ENCODE measurements around the gene IGFBP1.
"Not testable (repeated sequence)": the region's sequence is repeated elsewhere in the genome, so short reads cannot be mapped to it uniquely, and the experiment has no call there.

IGFBP1 gene

GRCh38 chr7:45888185-45888992, at the start of gene IGFBP1:
IGFBP1 (plus strand) TSS chr7:45888488; CDS start chr7:45888653, 165 bp downstream.
- Histone ChIP-seq H3K4me1 (no peaks in the 10 kb centered on the region), H3K4me3 (no peak within 1 kb of the TSS), H3K27me3 (ENCODE audit: low read depth) (peaks cover 10% of the 10 kb centered on the region), H3K36me3 (replicated peaks) (no peaks in the 10 kb centered on the region), H3K9me3 (no peaks in the 10 kb centered on the region)
- in situ Hi-C loops (cut with MboI; ENCODE audit: low sequenced_read_pairs), result no loop called here
- no peak for DNase-seq (ENCODE audit: low spot score in 2 of 2)

- in situ Hi-C loops (cut with MboI; ENCODE audit: low sequenced_read_pairs); DNase-seq (ENCODE audit: low spot score in 2 of 2): not testable (repeated sequence)
Measured at GRCh38 chr7:45838852-45839251, 49.4 kb upstream of the IGFBP1 start.

GRCh38 chr7:45841926-45842717, 46.2 kb upstream of the IGFBP1 start:
- H3K27me3 ChIP-seq (ENCODE audit: low read depth); H3K36me3 ChIP-seq (replicated peaks); H3K4me3 ChIP-seq; H3K9me3 ChIP-seq; DNase-seq (ENCODE audit: low spot score in 2 of 2); in situ Hi-C loops (cut with MboI; ENCODE audit: low sequenced_read_pairs); H3K4me1 ChIP-seq: not testable (repeated sequence)

More at GRCh38 chr7:45838852-45839251, 49.4 kb upstream of the IGFBP1 start:
- H3K36me3 ChIP-seq (replicated peaks); H3K27me3 ChIP-seq (ENCODE audit: low read depth); H3K4me1 ChIP-seq; H3K4me3 ChIP-seq; H3K9me3 ChIP-seq: not testable (repeated sequence)

- H3K9me3 ChIP-seq; H3K36me3 ChIP-seq (replicated peaks); H3K4me3 ChIP-seq; DNase-seq (ENCODE audit: low spot score in 2 of 2); in situ Hi-C loops (cut with MboI; ENCODE audit: low sequenced_read_pairs); H3K4me1 ChIP-seq; H3K27me3 ChIP-seq (ENCODE audit: low read depth): not testable (repeated sequence)
Measured at GRCh38 chr7:45846536-45846935, 41.8 kb upstream of the IGFBP1 start.

GRCh38 chr7:45848734-45849133, 39.6 kb upstream of the IGFBP1 start:
- H3K27me3 ChIP-seq (ENCODE audit: low read depth); in situ Hi-C loops (cut with MboI; ENCODE audit: low sequenced_read_pairs); H3K9me3 ChIP-seq; H3K4me1 ChIP-seq; H3K36me3 ChIP-seq (replicated peaks); DNase-seq (ENCODE audit: low spot score in 2 of 2); H3K4me3 ChIP-seq: not testable (repeated sequence)

DNA sequence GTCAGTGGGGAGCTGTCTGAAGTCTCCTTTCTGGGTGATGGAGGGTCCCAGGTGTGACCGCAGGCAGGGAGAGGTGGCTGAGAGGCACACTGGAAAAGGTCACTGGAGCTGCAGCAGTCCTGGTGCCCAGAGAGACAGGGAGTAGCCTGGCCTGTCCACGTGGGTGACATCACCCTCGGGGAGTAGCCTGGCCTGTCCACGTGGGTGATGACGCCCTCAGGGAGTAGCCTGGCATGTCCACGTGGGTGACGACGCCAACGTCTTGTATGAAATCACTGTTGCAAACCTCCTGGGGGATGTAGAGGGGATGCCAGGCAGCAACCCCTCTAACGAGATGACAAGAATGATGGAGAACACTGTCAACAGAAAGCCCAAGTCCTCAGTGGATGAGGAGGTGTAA, 35.3 kb upstream of the IGFBP1 start:
- not testable (repeated sequence) for H3K9me3 ChIP-seq; H3K4me3 ChIP-seq; H3K4me1 ChIP-seq; DNase-seq (ENCODE audit: low spot score in 2 of 2); H3K36me3 ChIP-seq (replicated peaks); H3K27me3 ChIP-seq (ENCODE audit: low read depth)
- in situ Hi-C loops (cut with MboI; ENCODE audit: low sequenced_read_pairs), result loop anchor here (10.0 kb wide), 1 partner anchor 698 kb away; the partner anchor contains the start of gene RAMP3

- in situ Hi-C loops (cut with MboI; ENCODE audit: low sequenced_read_pairs), result loop anchor here (10.0 kb wide), 1 partner anchor 699 kb away; the partner anchor contains the start of gene RAMP3
- H3K27me3 ChIP-seq (ENCODE audit: low read depth); H3K4me1 ChIP-seq; H3K4me3 ChIP-seq; DNase-seq (ENCODE audit: low spot score in 2 of 2); H3K36me3 ChIP-seq (replicated peaks); H3K9me3 ChIP-seq: not testable (repeated sequence)
Measured at GRCh38 chr7:45853491-45853890, 34.8 kb upstream of the IGFBP1 start.

GRCh38 chr7:45855680-45856079, 32.6 kb upstream of the IGFBP1 start:
- H3K4me3 ChIP-seq; H3K9me3 ChIP-seq; H3K36me3 ChIP-seq (replicated peaks); H3K27me3 ChIP-seq (ENCODE audit: low read depth); DNase-seq (ENCODE audit: low spot score in 2 of 2); H3K4me1 ChIP-seq: not testable (repeated sequence)
- in situ Hi-C loops (cut with MboI; ENCODE audit: low sequenced_read_pairs), result loop anchor here (10.0 kb wide), 1 partner anchor 701 kb away; the partner anchor contains the start of gene RAMP3

DNA sequence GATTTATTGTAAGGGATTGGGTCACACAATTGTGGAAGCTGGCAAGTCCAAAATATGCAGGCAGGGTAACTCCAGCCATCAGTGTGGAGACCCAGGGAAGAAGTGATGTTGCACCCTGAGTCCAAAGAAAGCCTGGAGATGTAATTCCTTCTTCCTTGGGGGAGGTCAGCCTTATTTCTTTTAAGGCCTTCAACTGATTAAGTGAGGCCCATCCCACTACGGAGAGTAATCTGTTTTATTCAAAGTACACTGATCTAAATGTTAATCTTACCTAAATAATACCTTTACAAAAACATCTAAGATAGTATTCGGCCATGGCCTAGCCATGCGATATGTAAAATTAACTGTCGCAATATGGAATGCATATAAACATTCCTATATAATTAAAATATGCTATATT, 31.4 kb upstream of the IGFBP1 start:
- not testable (repeated sequence) for H3K9me3 ChIP-seq; H3K36me3 ChIP-seq (replicated peaks); H3K4me1 ChIP-seq; H3K27me3 ChIP-seq (ENCODE audit: low read depth); H3K4me3 ChIP-seq; DNase-seq (ENCODE audit: low spot score in 2 of 2)
- in situ Hi-C loops (cut with MboI; ENCODE audit: low sequenced_read_pairs), result loop anchor here (10.0 kb wide), 1 partner anchor 702 kb away; the partner anchor contains the start of gene RAMP3

GRCh38 chr7:45863715-45864114, 24.6 kb upstream of the IGFBP1 start:
- H3K27me3 ChIP-seq (ENCODE audit: low read depth), result no peaks in the 10 kb centered on the region
- no peaks in the 10 kb centered on the region for H3K36me3 ChIP-seq (replicated peaks)
- H3K4me3 ChIP-seq, result no peak overlapping the region
- H3K4me1 ChIP-seq, result no peaks in the 10 kb centered on the region
- no peaks in the 10 kb centered on the region for H3K9me3 ChIP-seq
- DNase-seq (ENCODE audit: low spot score in 2 of 2), result no peak
- in situ Hi-C loops (cut with MboI; ENCODE audit: low sequenced_read_pairs), result no loop called here

- in situ Hi-C loops (cut with MboI; ENCODE audit: low sequenced_read_pairs), result no loop called here
- no peaks in the 10 kb centered on the region for H3K9me3 ChIP-seq
- no peaks in the 10 kb centered on the region for H3K36me3 ChIP-seq (replicated peaks)
- DNase-seq (ENCODE audit: low spot score in 2 of 2), result no peak
- no peaks in the 10 kb centered on the region for H3K27me3 ChIP-seq (ENCODE audit: low read depth)
- no peak overlapping the region for H3K4me3 ChIP-seq
- no peaks in the 10 kb centered on the region for H3K4me1 ChIP-seq
Measured at GRCh38 chr7:45865594-45866410, 22.5 kb upstream of the IGFBP1 start.

DNA sequence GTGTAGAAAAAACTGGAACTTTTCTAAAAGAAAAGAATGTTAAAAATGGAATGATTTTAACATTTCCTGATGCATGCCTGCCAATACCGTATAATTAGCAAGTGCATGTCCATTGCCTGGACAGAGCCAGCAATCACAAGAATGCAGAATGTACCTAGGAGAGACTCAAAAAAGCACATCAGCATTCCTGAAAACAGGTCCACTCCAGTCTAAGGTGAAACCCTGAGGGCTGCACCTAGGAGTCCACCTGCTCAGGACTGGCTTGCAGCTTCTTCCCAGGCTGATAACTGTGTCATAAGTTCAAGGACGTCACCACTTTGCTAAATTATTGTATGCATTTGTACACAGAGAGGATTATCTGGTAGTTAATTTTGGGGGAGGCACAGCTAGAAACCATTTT, 20.8 kb upstream of the IGFBP1 start:
- H3K4me3 ChIP-seq, result no peak overlapping the region
- H3K36me3 ChIP-seq (replicated peaks), result no peaks in the 10 kb centered on the region
- in situ Hi-C loops (cut with MboI; ENCODE audit: low sequenced_read_pairs), result no loop called here
- no peaks in the 10 kb centered on the region; the same call in 1 of the 2 replicates for H3K27me3 ChIP-seq (ENCODE audit: low read depth)
- H3K9me3 ChIP-seq, result no peaks in the 10 kb centered on the region
- no peaks in the 10 kb centered on the region for H3K4me1 ChIP-seq
- DNase-seq (ENCODE audit: low spot score in 2 of 2), result no peak

DNA sequence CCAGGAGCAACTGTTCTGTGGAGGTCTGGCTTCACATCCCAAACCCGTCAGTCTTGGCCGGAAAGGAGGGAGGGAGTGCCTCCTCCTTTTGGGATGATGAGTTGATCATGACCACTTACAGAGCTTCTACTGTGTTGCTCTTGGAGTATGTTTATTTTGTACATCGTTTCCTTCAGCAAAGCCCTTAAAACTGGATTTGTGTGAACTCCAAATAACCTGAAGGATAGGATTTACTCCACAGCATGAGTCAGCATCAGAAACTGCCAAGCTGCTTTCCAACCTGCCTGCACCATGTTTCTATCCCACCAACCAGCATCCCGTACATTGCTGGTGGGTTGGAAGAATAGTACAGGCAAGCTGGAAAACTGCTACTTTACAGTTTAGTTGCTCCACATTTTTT, 18.9 kb upstream of the IGFBP1 start:
- in situ Hi-C loops (cut with MboI; ENCODE audit: low sequenced_read_pairs), result no loop called here
- H3K9me3 ChIP-seq, result no peaks in the 10 kb centered on the region
- no peak overlapping the region for H3K4me3 ChIP-seq
- H3K36me3 ChIP-seq (replicated peaks), result no peaks in the 10 kb centered on the region
- no peak for DNase-seq (ENCODE audit: low spot score in 2 of 2)
- no peaks in the 10 kb centered on the region; the same call in 1 of the 2 replicates for H3K27me3 ChIP-seq (ENCODE audit: low read depth)
- H3K4me1 ChIP-seq, result no peaks in the 10 kb centered on the region

Data from HAP-1 (cell line).